CD14-positive monocyte (primary cell): ENCODE results near the gene CDK4. TPM values are rescaled to one million over a fixed set of nuclear protein-coding genes. Genes with fewer than 3 reads are reported as not detected.

Source experiments
- DNase-seq, 3 donors: peaks; one replicate each; pipeline ENCODE4 v3.0.0-alpha.2; 2011 to 2022
- H2AFZ ChIP-seq: 2 replicates; pipeline ENCODE4 v1.6.0; 2012; ENCODE audit warnings: mild to moderate bottlenecking, low read depth, low read length, inconsistent platforms; ENCODE audit not compliant: insufficient read depth, poor library complexity, severe bottlenecking
- H3K27ac ChIP-seq, 2 donors: 1 replicate in 1 of 2; 2 replicates in 1 of 2; pipeline ENCODE4 v1.5.1; 2012 to 2013; ENCODE audit warnings: low read length in 2 of 2, control low read depth in 1 of 2, inconsistent platforms in 1 of 2, low read depth in 1 of 2, mild to moderate bottlenecking in 1 of 2
- H3K27me3 ChIP-seq, 2 donors: one replicate each; pipeline versions ENCODE4 v1.6.0 to v1.6.1; 2011 to 2013; ENCODE audit warnings: low read length in 2 of 2; ENCODE audit not compliant: control insufficient read depth in 2 of 2, insufficient read depth in 2 of 2
- H3K36me3 ChIP-seq, 2 donors: replicated peaks in 1 of 2; 1 replicate in 1 of 2; 2 replicates in 1 of 2; pipeline versions ENCODE4 v1.5.1 to v1.6.1; 2012 to 2013; ENCODE audit warnings: low read length in 2 of 2, control low read depth in 1 of 2, inconsistent platforms in 1 of 2, mild to moderate bottlenecking in 1 of 2; ENCODE audit not compliant: insufficient read depth in 2 of 2, control insufficient read depth in 1 of 2
- H3K4me1 ChIP-seq, 2 donors: 1 replicate in 1 of 2; 2 replicates in 1 of 2; pipeline versions ENCODE4 v1.5.1 to v1.6.1; 2012 to 2013; ENCODE audit warnings: low read length in 2 of 2, control low read depth in 1 of 2, inconsistent platforms in 1 of 2, mild to moderate bottlenecking in 1 of 2, moderate library complexity in 1 of 2; ENCODE audit not compliant: insufficient read depth in 2 of 2, control insufficient read depth in 1 of 2
- H3K4me2 ChIP-seq: replicated peaks from 2 replicates; pipeline ENCODE3; 2012; ENCODE audit warnings: low read length, moderate library complexity, mild to moderate bottlenecking; ENCODE audit not compliant: poor library complexity, severe bottlenecking; ENCODE audit errors: extremely low read depth
- H3K4me3 ChIP-seq, 3 experiments: fragments of 200-600 bp in 1 of 3; sonication (generic) in 1 of 3; replicated peaks in 1 of 3; 1 replicate in 2 of 3; 2 replicates in 1 of 3; pipeline ENCODE4 v1.5.1; 2011 to 2013; ENCODE audit warnings: low read length in 3 of 3, mild to moderate bottlenecking in 3 of 3, control low read depth in 2 of 3, low read depth in 2 of 3, inconsistent platforms in 1 of 3, moderate library complexity in 1 of 3
- H3K79me2 ChIP-seq: 2 replicates; pipeline ENCODE4 v1.6.0; 2012; ENCODE audit warnings: mild to moderate bottlenecking, control low read depth, inconsistent platforms, low read length, moderate library complexity; ENCODE audit not compliant: insufficient read depth
- H3K9ac ChIP-seq: 2 replicates; pipeline ENCODE4 v1.6.0; 2017; ENCODE audit warnings: low read length, mild to moderate bottlenecking; ENCODE audit not compliant: insufficient read depth, poor library complexity, severe bottlenecking
- H3K9me3 ChIP-seq, 2 donors: replicated peaks in 1 of 2; 1 replicate in 1 of 2; 2 replicates in 1 of 2; pipeline versions ENCODE4 v1.5.1 to v1.6.1; 2012 to 2013; ENCODE audit warnings: low read length in 2 of 2, control low read depth in 1 of 2; ENCODE audit not compliant: control insufficient read depth in 1 of 2, insufficient read depth in 1 of 2
- H4K20me1 ChIP-seq: 2 replicates; pipeline ENCODE4 v1.6.0; 2012; ENCODE audit warnings: mild to moderate bottlenecking, low read length, control low read depth, moderate library complexity; ENCODE audit not compliant: insufficient read depth
- H3K27ac Mint-ChIP-seq, 7 donors: one replicate each; pipeline ENCODE4 v1.8.0; 2020; ENCODE audit warnings: mild to moderate bottlenecking in 7 of 7, mixed read lengths in 7 of 7, moderate library complexity in 6 of 7, inconsistent platforms in 2 of 7
- H3K27me3 Mint-ChIP-seq, 3 donors: one replicate each; pipeline ENCODE4 v1.8.0; 2021 to 2022; ENCODE audit warnings: low read depth in 3 of 3, mild to moderate bottlenecking in 3 of 3, mixed read lengths in 3 of 3, moderate library complexity in 3 of 3, inconsistent platforms in 1 of 3
- H3K36me3 Mint-ChIP-seq, 2 donors: one replicate each; pipeline ENCODE4 v1.8.0; 2020; ENCODE audit warnings: mixed read lengths in 2 of 2, inconsistent platforms in 1 of 2, mild to moderate bottlenecking in 1 of 2
- H3K4me1 Mint-ChIP-seq: one replicate; pipeline ENCODE4 v1.8.0; 2020; ENCODE audit warnings: mild to moderate bottlenecking, mixed read lengths
- H3K4me3 Mint-ChIP-seq, 2 donors: one replicate each; pipeline ENCODE4 v1.8.0; 2020; ENCODE audit warnings: mild to moderate bottlenecking in 2 of 2, mixed read lengths in 2 of 2, moderate library complexity in 1 of 2
- H3K9me3 Mint-ChIP-seq, 7 donors: one replicate each; pipeline ENCODE4 v1.8.0; 2020 to 2022; ENCODE audit warnings: mixed read lengths in 7 of 7, mild to moderate bottlenecking in 6 of 7, moderate library complexity in 6 of 7, inconsistent platforms in 2 of 7
- CTCF ChIP-seq: fragments of 200-600 bp; IDR thresholded peaks from one replicate; pipeline ENCODE4 v1.8.0; 2022; ENCODE audit warnings: antibody characterized with exemption, mild to moderate bottlenecking
- WGBS: methylation state at CpG from one replicate; pipeline ENCODE4 v1.1.5; 2013; ENCODE audit warnings: missing lambda C conversion rate; ENCODE audit not compliant: insufficient coverage; 5-methylcytosine and 5-hydroxymethylcytosine counted together
- intact Hi-C, 2 donors: fragments of 100-400 bp; cut with micrococcal nuclease; formaldehyde crosslinking; loops; one replicate each; pipeline versions ENCODE4 v1.15.0 to v1.15.1; 2023
- polyA plus RNA-seq, 3 donors: library from polyadenylated mRNA; depleted of rRNA in 1 of 3; unstranded in 2 of 3; stranded (reverse) in 1 of 3; fragments of 300-500 nt in 2 of 3; fragments of >200 nt in 1 of 3; fragmentation: Illumina TruSeq in 2 of 3; gene quantifications; 1 replicate in 2 of 3; 2 replicates in 1 of 3; pipeline ENCODE4 v1.2.3, GENCODE V29; 2012 to 2021

Gene CDK4
- polyA plus RNA-seq, 3 donors: 26.2 to 38.4 (median 27.4) TPM

GRCh38 chr12:57713209-57713608 is 38.9 kb downstream of the CDK4 start:
- Mint-ChIP-seq H3K27ac (peak overlapping the region in 1 of 7 donors; percentile 50), H3K4me1 (no peaks in the 10 kb centered on the region), H3K4me3 (no peak overlapping the region), H3K9me3 (peaks cover 0 to 2% (median 0%) of the 10 kb centered on the region in 7 donors), H3K36me3 (peaks cover 66 to 90% of the 10 kb centered on the region in 2 donors), H3K27me3 (no peaks in the 10 kb centered on the region)
- H3K4me1 ChIP-seq: no peaks in the 10 kb centered on the region
- WGBS: 90% methylated on average over 2 of the region's 5 CpGs
- TF ChIP-seq CTCF: no peak
- H3K9ac ChIP-seq: no peak overlapping the region
- no peaks in the 10 kb centered on the region for H3K27me3 ChIP-seq
- H3K36me3 ChIP-seq: peaks cover 75 to 94% of the 10 kb centered on the region in 2 donors
- H3K4me2 ChIP-seq: no peak overlapping the region
- peaks cover 51% of the 10 kb centered on the region for H4K20me1 ChIP-seq
- no peak overlapping the region for H2AFZ ChIP-seq
- H3K9me3 ChIP-seq: no peaks in the 10 kb centered on the region
- no peak for DNase-seq
- no peak overlapping the region for H3K4me3 ChIP-seq
- intact Hi-C loops: no loop called here
- H3K79me2 ChIP-seq: peaks cover 2% of the 10 kb centered on the region
- H3K27ac ChIP-seq: no peak overlapping the region

GRCh38 chr12:57712701-57713100 is 39.4 kb downstream of the CDK4 start:
- no peak overlapping the region for H3K4me3 Mint-ChIP-seq
- TF ChIP-seq CTCF: no peak
- intact Hi-C loops: no loop called here
- no peaks in the 10 kb centered on the region for H3K27me3 Mint-ChIP-seq
- peaks cover 75 to 93% of the 10 kb centered on the region in 2 donors for H3K36me3 ChIP-seq
- H2AFZ ChIP-seq: no peak overlapping the region
- 100% methylated on average over 1 of the region's 3 CpGs for WGBS
- H3K27ac ChIP-seq: no peak overlapping the region
- H3K4me3 ChIP-seq: no peak overlapping the region
- H3K27ac Mint-ChIP-seq: peak overlapping the region in 1 of 7 donors; percentile 30
- peaks cover 0 to 2% (median 0%) of the 10 kb centered on the region in 7 donors for H3K9me3 Mint-ChIP-seq
- DNase-seq: no peak
- H3K9ac ChIP-seq: no peak overlapping the region
- H3K4me1 ChIP-seq: no peaks in the 10 kb centered on the region
- peaks cover 64 to 88% of the 10 kb centered on the region in 2 donors for H3K36me3 Mint-ChIP-seq
- peaks cover 47% of the 10 kb centered on the region for H4K20me1 ChIP-seq
- H3K27me3 ChIP-seq: no peaks in the 10 kb centered on the region
- no peaks in the 10 kb centered on the region for H3K9me3 ChIP-seq
- no peaks in the 10 kb centered on the region for H3K4me1 Mint-ChIP-seq
- H3K79me2 ChIP-seq: peaks cover 2% of the 10 kb centered on the region
- H3K4me2 ChIP-seq: no peak overlapping the region
